K562 (cell line): ENCODE results near the gene ZNF628. TPM values are rescaled to one million over a fixed set of nuclear protein-coding genes. Genes with fewer than 3 reads are reported as not detected.

Source experiments
- CCNT2 ChIP-seq: IDR thresholded peaks from 2 replicates; pipeline ENCODE4 v1.6.1; 2011; ENCODE audit warnings: borderline replicate concordance, low read depth, mild to moderate bottlenecking, moderate library complexity, mixed read lengths, low read length; ENCODE audit not compliant: insufficient read length; ENCODE audit errors: extremely low read depth
- CREB3L1 ChIP-seq: fragments of 450-650 bp; IDR thresholded peaks from 2 replicates; pipeline ENCODE4 v1.6.1; 2014; ENCODE audit warnings: low read depth, mild to moderate bottlenecking, moderate library complexity, borderline replicate concordance
- DPF2 ChIP-seq: fragments of 450-650 bp; IDR thresholded peaks from 2 replicates; pipeline ENCODE4 v1.6.1; 2016
- FOXA3 ChIP-seq, 2 experiments: fragments of 450-650 bp in 1 of 2; sonication (generic) in 1 of 2; formaldehyde crosslinking; IDR thresholded peaks in 1 of 2; conservative IDR thresholded peaks in 1 of 2; 2 replicates each; pipeline versions ENCODE4 v1.4.0 to v1.8.0; 2020 to 2022; ENCODE audit warnings: mild to moderate bottlenecking in 2 of 2, missing genetic modification reagents in 1 of 2
- GABPA ChIP-seq: fragments of 200-800 bp; sonication (Bioruptor generic); conservative IDR thresholded peaks from 2 replicates; pipeline ENCODE4 v1.6.1; 2016; ENCODE audit warnings: low read depth, missing genetic modification characterization, missing compliant biosample characterization
- GTF2A2 ChIP-seq: IDR thresholded peaks from 2 replicates; pipeline ENCODE4 v1.6.1; 2016; ENCODE audit warnings: mild to moderate bottlenecking, missing genetic modification characterization, missing compliant biosample characterization
- HINFP ChIP-seq: fragments of 450-650 bp; conservative IDR thresholded peaks from 2 replicates; pipeline ENCODE4 v1.6.1; 2016; ENCODE audit warnings: missing genetic modification characterization, low read depth, mild to moderate bottlenecking, control low read depth, missing compliant biosample characterization
- IRF1 ChIP-seq: sonication (generic); formaldehyde crosslinking; IDR thresholded peaks from 2 replicates; pipeline ENCODE4 v1.8.0; 2022; ENCODE audit warnings: missing genetic modification reagents, mild to moderate bottlenecking, borderline replicate concordance
- LEF1 ChIP-seq: fragments of 450-650 bp; IDR thresholded peaks from 2 replicates; pipeline ENCODE4 v1.6.1; 2016; ENCODE audit warnings: mild to moderate bottlenecking
- PML ChIP-seq: IDR thresholded peaks from 2 replicates; pipeline ENCODE4 v1.6.1; 2012; ENCODE audit warnings: low read length, inconsistent platforms
- RFX7 ChIP-seq: fragments of 250-450 bp; sonication (Bioruptor Pico); IDR thresholded peaks from 2 replicates; pipeline ENCODE4 v1.5.1; 2021; ENCODE audit warnings: mild to moderate bottlenecking
- ZEB2 ChIP-seq: fragments of 450-650 bp; IDR thresholded peaks from 2 replicates; pipeline ENCODE4 v1.6.1; 2016
- ZFP91 ChIP-seq: sonication (generic); formaldehyde crosslinking; IDR thresholded peaks from 2 replicates; pipeline ENCODE4 v1.8.0; 2022; ENCODE audit warnings: mild to moderate bottlenecking, missing genetic modification reagents
- ZFX ChIP-seq: sonication (generic); formaldehyde crosslinking; IDR thresholded peaks from 2 replicates; pipeline ENCODE4 v1.8.0; 2022; ENCODE audit warnings: mild to moderate bottlenecking, missing genetic modification reagents, moderate library complexity
- ZNF780A ChIP-seq: fragments of 250-450 bp; sonication (Bioruptor Pico); IDR thresholded peaks from 2 replicates; pipeline ENCODE4 v1.5.0; 2021; ENCODE audit warnings: mild to moderate bottlenecking
- polyA plus RNA-seq, 8 experiments: library from polyadenylated mRNA; depleted of rRNA in 4 of 8; stranded (reverse) in 5 of 8; unstranded in 3 of 8; fragments of >200 nt; fragmentation: Nextera tagmentation in 2 of 8; fragmentation: Illumina TruSeq in 1 of 8; extraction: Ambion mirVana in 2 of 8; extraction: Trizol in 1 of 8; gene quantifications; 2 replicates each; pipeline versions ENCODE4 v1.2.1 to v1.2.3, GENCODE V29; 2011 to 2014; ENCODE audit warnings: inconsistent platforms in 1 of 8, missing spikeins in 1 of 8
- total RNA-seq, 7 experiments: library from RNA; depleted of rRNA in 6 of 7; stranded (reverse); fragments of >200 nt in 6 of 7; fragmentation: Illumina TruSeq in 2 of 7; extraction: Trizol in 2 of 7; gene quantifications; 2 replicates each; pipeline versions ENCODE4 v1.2.1 to v1.2.3, GENCODE V29; 2011 to 2021; ENCODE audit warnings: low replicate concordance in 1 of 7
- TF ChIP-seq, protein P1 (sequence below): sonication (generic); formaldehyde crosslinking; IDR thresholded peaks from 2 replicates; pipeline ENCODE4 v1.5.0; 2020; ENCODE audit warnings: missing genetic modification reagents
- TF ChIP-seq, protein P2 (sequence below): fragments of 450-650 bp; IDR thresholded peaks from 2 replicates; pipeline ENCODE4 v1.6.1; 2018; ENCODE audit not compliant: partially characterized antibody

Gene ZNF628
- total and polyA plus RNA-seq, 9 of the 15 experiments (the other 6 are each of a cell fraction or from before 2014, with no cell fraction given), result 0.13 to 13.6 (median 2.2) TPM; not detected in 3

DNA sequence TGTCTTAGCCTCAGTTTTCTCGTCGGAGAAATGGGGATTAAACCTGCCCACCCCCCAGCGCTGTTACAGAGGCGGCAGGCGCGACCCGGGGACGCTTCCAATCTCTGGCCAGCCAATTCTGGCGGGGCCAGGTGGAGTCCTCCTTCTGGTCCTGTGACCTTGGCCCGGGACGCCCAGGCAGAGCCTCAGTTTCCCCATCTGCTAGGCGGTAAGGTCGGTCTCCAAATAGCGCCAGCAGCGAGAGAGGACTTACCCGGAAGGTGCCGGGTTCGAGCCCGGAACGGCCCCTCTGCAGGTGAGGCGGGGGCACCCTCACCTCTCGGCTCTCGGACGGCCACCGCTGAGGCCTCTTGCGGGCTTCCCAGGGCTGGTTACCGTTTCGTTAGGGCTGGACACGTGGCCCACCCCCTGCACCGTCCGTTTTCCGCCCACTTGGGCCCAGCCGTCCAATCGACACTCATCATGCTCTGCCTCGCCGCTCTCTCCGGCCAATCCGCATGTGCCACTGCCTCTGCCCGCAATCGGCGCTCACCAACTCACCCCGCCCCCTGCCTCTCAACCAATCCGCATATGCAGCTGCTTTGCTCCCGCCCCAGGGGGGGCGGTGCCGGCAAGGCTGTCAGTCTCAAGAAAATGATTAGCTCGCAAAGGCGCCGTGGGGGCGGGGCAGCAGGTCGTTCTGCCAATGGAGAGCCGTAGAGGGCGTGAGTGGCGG lies 15.0 kb upstream of the ZNF628 start, which contains the start of gene ISOC2 (continued):
- TF ChIP-seq, protein P1, sequence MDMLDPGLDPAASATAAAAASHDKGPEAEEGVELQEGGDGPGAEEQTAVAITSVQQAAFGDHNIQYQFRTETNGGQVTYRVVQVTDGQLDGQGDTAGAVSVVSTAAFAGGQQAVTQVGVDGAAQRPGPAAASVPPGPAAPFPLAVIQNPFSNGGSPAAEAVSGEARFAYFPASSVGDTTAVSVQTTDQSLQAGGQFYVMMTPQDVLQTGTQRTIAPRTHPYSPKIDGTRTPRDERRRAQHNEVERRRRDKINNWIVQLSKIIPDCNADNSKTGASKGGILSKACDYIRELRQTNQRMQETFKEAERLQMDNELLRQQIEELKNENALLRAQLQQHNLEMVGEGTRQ, result peak; percentile 95
- TF ChIP-seq ZEB2, result peak; percentile 27; the same call in 1 of the 2 replicates
- peak; percentile 74 for TF ChIP-seq ZFX
- no peak for TF ChIP-seq LEF1
- peak; percentile 94 for TF ChIP-seq CREB3L1
- TF ChIP-seq RFX7 (CRISPR knock-in tag), result no peak
- TF ChIP-seq FOXA3 (CRISPR knock-in tag; conservative IDR thresholded peaks at IDR 0.05 in 1 of 2, IDR thresholded peaks at IDR 0.05 in 1 of 2), result peak in 1 of 2 experiments; percentile 76; a peak in 1 of 4 replicates
- TF ChIP-seq, protein P2, sequence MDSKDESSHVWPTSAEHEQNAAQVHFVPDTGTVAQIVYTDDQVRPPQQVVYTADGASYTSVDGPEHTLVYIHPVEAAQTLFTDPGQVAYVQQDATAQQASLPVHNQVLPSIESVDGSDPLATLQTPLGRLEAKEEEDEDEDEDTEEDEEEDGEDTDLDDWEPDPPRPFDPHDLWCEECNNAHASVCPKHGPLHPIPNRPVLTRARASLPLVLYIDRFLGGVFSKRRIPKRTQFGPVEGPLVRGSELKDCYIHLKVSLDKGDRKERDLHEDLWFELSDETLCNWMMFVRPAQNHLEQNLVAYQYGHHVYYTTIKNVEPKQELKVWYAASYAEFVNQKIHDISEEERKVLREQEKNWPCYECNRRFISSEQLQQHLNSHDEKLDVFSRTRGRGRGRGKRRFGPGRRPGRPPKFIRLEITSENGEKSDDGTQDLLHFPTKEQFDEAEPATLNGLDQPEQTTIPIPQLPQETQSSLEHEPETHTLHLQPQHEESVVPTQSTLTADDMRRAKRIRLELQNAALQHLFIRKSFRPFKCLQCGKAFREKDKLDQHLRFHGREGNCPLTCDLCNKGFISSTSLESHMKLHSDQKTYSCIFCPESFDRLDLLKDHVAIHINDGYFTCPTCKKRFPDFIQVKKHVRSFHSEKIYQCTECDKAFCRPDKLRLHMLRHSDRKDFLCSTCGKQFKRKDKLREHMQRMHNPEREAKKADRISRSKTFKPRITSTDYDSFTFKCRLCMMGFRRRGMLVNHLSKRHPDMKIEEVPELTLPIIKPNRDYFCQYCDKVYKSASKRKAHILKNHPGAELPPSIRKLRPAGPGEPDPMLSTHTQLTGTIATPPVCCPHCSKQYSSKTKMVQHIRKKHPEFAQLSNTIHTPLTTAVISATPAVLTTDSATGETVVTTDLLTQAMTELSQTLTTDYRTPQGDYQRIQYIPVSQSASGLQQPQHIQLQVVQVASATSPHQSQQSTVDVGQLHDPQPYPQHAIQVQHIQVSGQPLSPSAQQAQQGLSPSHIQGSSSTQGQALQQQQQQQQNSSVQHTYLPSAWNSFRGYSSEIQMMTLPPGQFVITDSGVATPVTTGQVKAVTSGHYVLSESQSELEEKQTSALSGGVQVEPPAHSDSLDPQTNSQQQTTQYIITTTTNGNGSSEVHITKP, result no peak
- peak; percentile 56; the same call in 1 of the 2 replicates for TF ChIP-seq PML
- TF ChIP-seq ZNF780A (CRISPR knock-in tag), result no peak
- peak; percentile 37; the same call in 1 of the 2 replicates for TF ChIP-seq DPF2
- TF ChIP-seq GABPA (tag), result peak; percentile 78
- TF ChIP-seq CCNT2, result peak; percentile 24
- TF ChIP-seq GTF2A2 (tag), result no peak
- TF ChIP-seq IRF1, result no peak
- no peak for TF ChIP-seq ZFP91 (CRISPR knock-in tag)
- peak; percentile 37; the same call in 1 of the 2 replicates for TF ChIP-seq HINFP (tag)
